ENCODE results near the gene LRMDA.

LRMDA gene

GRCh38 chr10:76160446-76161300 is 729.2 kb downstream of the LRMDA start:
- no peak overlapping the region for H3K4me3 Mint-ChIP-seq
- no peaks in the 10 kb centered on the region for H3K36me3 Mint-ChIP-seq (ENCODE audit: low read depth)
- H3K9me3 Mint-ChIP-seq, result peaks cover 7% of the 10 kb centered on the region
- no peaks in the 10 kb centered on the region for H3K4me1 Mint-ChIP-seq (ENCODE audit: low read depth)
- H3K27ac Mint-ChIP-seq, result no peak overlapping the region
- intact Hi-C loops (cut with micrococcal nuclease), result no loop called here
- no peaks in the 10 kb centered on the region for H3K27me3 Mint-ChIP-seq

- H3K9me3 Mint-ChIP-seq, result peaks cover 12% of the 10 kb centered on the region
- H3K36me3 Mint-ChIP-seq (ENCODE audit: low read depth), result peaks cover 2% of the 10 kb centered on the region
- H3K4me1 Mint-ChIP-seq (ENCODE audit: low read depth), result no peaks in the 10 kb centered on the region
- H3K27me3 Mint-ChIP-seq, result no peaks in the 10 kb centered on the region
- no peak overlapping the region for H3K27ac Mint-ChIP-seq
- intact Hi-C loops (cut with micrococcal nuclease), result no loop called here
- H3K4me3 Mint-ChIP-seq, result no peak overlapping the region
Measured at GRCh38 chr10:76161301-76161582, 729.8 kb downstream of the LRMDA start.

- H3K27ac Mint-ChIP-seq, result no peak overlapping the region
- no peak overlapping the region for H3K4me3 Mint-ChIP-seq
- H3K27me3 Mint-ChIP-seq, result no peaks in the 10 kb centered on the region
- H3K36me3 Mint-ChIP-seq (ENCODE audit: low read depth), result peaks cover 5% of the 10 kb centered on the region
- peaks cover 18% of the 10 kb centered on the region for H3K9me3 Mint-ChIP-seq
- no peaks in the 10 kb centered on the region for H3K4me1 Mint-ChIP-seq (ENCODE audit: low read depth)
- intact Hi-C loops (cut with micrococcal nuclease), result no loop called here
Measured at GRCh38 chr10:76168437-76168836, 737.0 kb downstream of the LRMDA start.

- H3K9me3 Mint-ChIP-seq, result peaks cover 18% of the 10 kb centered on the region
- no peaks in the 10 kb centered on the region for H3K27me3 Mint-ChIP-seq
- H3K4me3 Mint-ChIP-seq, result no peak overlapping the region
- peaks cover 5% of the 10 kb centered on the region for H3K36me3 Mint-ChIP-seq (ENCODE audit: low read depth)
- no peaks in the 10 kb centered on the region for H3K4me1 Mint-ChIP-seq (ENCODE audit: low read depth)
- H3K27ac Mint-ChIP-seq, result no peak overlapping the region
- intact Hi-C loops (cut with micrococcal nuclease), result no loop called here
Measured at GRCh38 chr10:76169246-76169645, 737.8 kb downstream of the LRMDA start.

GRCh38 chr10:76172020-76172419 is 740.6 kb downstream of the LRMDA start:
- H3K36me3 Mint-ChIP-seq (ENCODE audit: low read depth), result peaks cover 10% of the 10 kb centered on the region
- no peaks in the 10 kb centered on the region for H3K9me3 Mint-ChIP-seq
- H3K27ac Mint-ChIP-seq, result no peak overlapping the region
- H3K27me3 Mint-ChIP-seq, result no peaks in the 10 kb centered on the region
- H3K4me1 Mint-ChIP-seq (ENCODE audit: low read depth), result no peaks in the 10 kb centered on the region
- H3K4me3 Mint-ChIP-seq, result no peak overlapping the region
- intact Hi-C loops (cut with micrococcal nuclease), result no loop called here

- Mint-ChIP-seq H3K36me3 (ENCODE audit: low read depth) (peaks cover 10% of the 10 kb centered on the region), H3K27ac (no peak overlapping the region), H3K4me3 (no peak overlapping the region), H3K4me1 (ENCODE audit: low read depth) (peaks cover 6% of the 10 kb centered on the region), H3K9me3 (no peaks in the 10 kb centered on the region), H3K27me3 (no peaks in the 10 kb centered on the region)
- intact Hi-C loops (cut with micrococcal nuclease), result no loop called here
Measured at GRCh38 chr10:76175533-76176165, 744.2 kb downstream of the LRMDA start.

GRCh38 chr10:76176166-76176550 is 744.7 kb downstream of the LRMDA start:
- peaks cover 10% of the 10 kb centered on the region for H3K36me3 Mint-ChIP-seq (ENCODE audit: low read depth)
- H3K27me3 Mint-ChIP-seq, result no peaks in the 10 kb centered on the region
- H3K27ac Mint-ChIP-seq, result no peak overlapping the region
- intact Hi-C loops (cut with micrococcal nuclease), result no loop called here
- no peak overlapping the region for H3K4me3 Mint-ChIP-seq
- no peaks in the 10 kb centered on the region for H3K9me3 Mint-ChIP-seq
- peaks cover 6% of the 10 kb centered on the region for H3K4me1 Mint-ChIP-seq (ENCODE audit: low read depth)

- Mint-ChIP-seq H3K36me3 (ENCODE audit: low read depth) (peaks cover 10% of the 10 kb centered on the region), H3K27ac (no peak overlapping the region), H3K4me1 (ENCODE audit: low read depth) (peaks cover 6% of the 10 kb centered on the region), H3K27me3 (no peaks in the 10 kb centered on the region), H3K4me3 (no peak overlapping the region), H3K9me3 (no peaks in the 10 kb centered on the region)
- intact Hi-C loops (cut with micrococcal nuclease), result no loop called here
Measured at GRCh38 chr10:76177936-76178335, 746.5 kb downstream of the LRMDA start.

GRCh38 chr10:76178532-76179292 is 747.3 kb downstream of the LRMDA start:
- peaks cover 6% of the 10 kb centered on the region for H3K4me1 Mint-ChIP-seq (ENCODE audit: low read depth)
- H3K36me3 Mint-ChIP-seq (ENCODE audit: low read depth), result peaks cover 10% of the 10 kb centered on the region
- H3K9me3 Mint-ChIP-seq, result no peaks in the 10 kb centered on the region
- H3K27ac Mint-ChIP-seq, result no peak overlapping the region
- no peak overlapping the region for H3K4me3 Mint-ChIP-seq
- intact Hi-C loops (cut with micrococcal nuclease), result no loop called here
- H3K27me3 Mint-ChIP-seq, result no peaks in the 10 kb centered on the region

- Mint-ChIP-seq H3K27me3 (no peaks in the 10 kb centered on the region), H3K27ac (no peak overlapping the region), H3K4me3 (no peak overlapping the region), H3K36me3 (ENCODE audit: low read depth) (peaks cover 10% of the 10 kb centered on the region), H3K9me3 (no peaks in the 10 kb centered on the region), H3K4me1 (ENCODE audit: low read depth) (peaks cover 6% of the 10 kb centered on the region)
- intact Hi-C loops (cut with micrococcal nuclease), result no loop called here
Measured at GRCh38 chr10:76179806-76180205, 748.4 kb downstream of the LRMDA start.

GRCh38 chr10:76184647-76185046 is 753.2 kb downstream of the LRMDA start:
- Mint-ChIP-seq H3K36me3 (ENCODE audit: low read depth) (no peaks in the 10 kb centered on the region), H3K9me3 (no peaks in the 10 kb centered on the region), H3K27me3 (no peaks in the 10 kb centered on the region), H3K4me1 (ENCODE audit: low read depth) (no peaks in the 10 kb centered on the region), H3K4me3 (no peak overlapping the region), H3K27ac (no peak overlapping the region)
- intact Hi-C loops (cut with micrococcal nuclease), result no loop called here

GRCh38 chr10:76185471-76186301 is 754.3 kb downstream of the LRMDA start:
- Mint-ChIP-seq H3K4me3 (no peak overlapping the region), H3K9me3 (no peaks in the 10 kb centered on the region), H3K27me3 (no peaks in the 10 kb centered on the region), H3K36me3 (ENCODE audit: low read depth) (no peaks in the 10 kb centered on the region), H3K4me1 (ENCODE audit: low read depth) (no peaks in the 10 kb centered on the region), H3K27ac (no peak overlapping the region)
- intact Hi-C loops (cut with micrococcal nuclease), result no loop called here

GRCh38 chr10:76188216-76188615 is 756.8 kb downstream of the LRMDA start:
- Mint-ChIP-seq H3K4me3 (no peak overlapping the region), H3K27me3 (no peaks in the 10 kb centered on the region), H3K36me3 (ENCODE audit: low read depth) (no peaks in the 10 kb centered on the region), H3K4me1 (ENCODE audit: low read depth) (no peaks in the 10 kb centered on the region), H3K9me3 (no peaks in the 10 kb centered on the region), H3K27ac (no peak overlapping the region)
- intact Hi-C loops (cut with micrococcal nuclease), result no loop called here

Data from dendritic cell treated with granulocyte-macrophage colony-stimulating factor and Interleukin-4, amounts not matched to agents 40 ng/mL and 50 ng/mL, for 4 days (primary cell).